ENCODE results near the gene MXD3. TPM values are rescaled to one million over a fixed set of nuclear protein-coding genes. Genes with fewer than 3 reads are reported as not detected.

MXD3 gene
- polyA plus RNA-seq, 2 of the 4 experiments (the other 2 are of a cell fraction) = 5.3 to 16.9 TPM

- ChIA-PET POLR2A (interaction anchor here (0.6 kb wide), 2 partner anchors 17 to 155 kb away, joined by 3 to 4 read pairs; no protein-coding TSS in a partner anchor), CTCF (interaction anchor here (0.5 to 4.6 kb wide), 6 partner anchors 8 to 189 kb away, joined by 3 to 24 read pairs (median 4); no protein-coding TSS in a partner anchor)
- Histone ChIP-seq H3K9me3 (no peaks in the 10 kb centered on the region), H3K4me3 (no peak overlapping the region), H3K27ac (no peak overlapping the region), H3K4me1 (peaks cover 42% of the 10 kb centered on the region), H3K4me2 (peak overlapping the region; percentile 89; the same call in 1 of the 3 replicates)
- DNase-seq (ENCODE audit: low read depth in 1 of 2, low spot score in 1 of 2) (no peak), ATAC-seq (no peak; a peak in 1 of 6 replicates), FAIRE-seq (no peak)
- no peak for TF ChIP-seq NR3C1 (IDR thresholded peaks at IDR 0.05)
- TF ChIP-seq SREBF2 (IDR thresholded peaks at IDR 0.05) = no peak
- no peak for TF ChIP-seq KDM1A (IDR thresholded peaks at IDR 0.05; ENCODE audit: low read depth)
- no peak for TF ChIP-seq MAFK (IDR thresholded peaks at IDR 0.05; ENCODE audit: partially characterized antibody)
- TF ChIP-seq HES2 (IDR thresholded peaks at IDR 0.05) = no peak
- no peak for TF ChIP-seq POLR2A (IDR thresholded peaks at IDR 0.05; ENCODE audit: low read length)
- no peak for TF ChIP-seq NPAS2 (CRISPR knock-in tag; IDR thresholded peaks at IDR 0.05; ENCODE audit: borderline replicate concordance)
- no peak for TF ChIP-seq BHLHE40 (IDR thresholded peaks at IDR 0.05; ENCODE audit: low read depth, low read length)
- no peak for TF ChIP-seq EP300 (IDR thresholded peaks at IDR 0.05)
- TF ChIP-seq JUN (IDR thresholded peaks at IDR 0.05) = no peak
- no peak for TF ChIP-seq RAD21 (conservative IDR thresholded peaks at IDR 0.05 in 1 of 2, IDR thresholded peaks at IDR 0.05 in 1 of 2)
- no peak for TF ChIP-seq HOXB5 (CRISPR knock-in tag; IDR thresholded peaks at IDR 0.05)
- TF ChIP-seq FOSL2 (IDR thresholded peaks at IDR 0.05) = no peak
- TF ChIP-seq FOSL2 (CRISPR knock-in tag; IDR thresholded peaks at IDR 0.05) = no peak
- TF ChIP-seq RNF2 (IDR thresholded peaks at IDR 0.05; ENCODE audit: borderline replicate concordance, low read depth) = no peak
- TF ChIP-seq POLR2AphosphoS2 (conservative IDR thresholded peaks at IDR 0.05; ENCODE audit: low read length) = no peak
- no peak for TF ChIP-seq ESRRA (IDR thresholded peaks at IDR 0.05; ENCODE audit: borderline replicate concordance, low read length)
- no peak for TF ChIP-seq EHMT2 (IDR thresholded peaks at IDR 0.05; ENCODE audit: low read depth)
- TF ChIP-seq EHF (CRISPR knock-in tag; IDR thresholded peaks at IDR 0.05) = no peak
- TF ChIP-seq RCOR1 (IDR thresholded peaks at IDR 0.05; ENCODE audit: low read depth, low read length) = no peak
- 74% methylated on average over 7 of the region's 7 CpGs for WGBS (ENCODE audit: missing lambda C conversion rate)
These were observed 10.1 kb downstream of the MXD3 start for GRCh38 chr5:177301503-177302165.

GRCh38 chr5:177300951-177301350 is 10.7 kb downstream of the MXD3 start:
- ATAC-seq = no peak
- no peak for FAIRE-seq
- Histone ChIP-seq H3K4me1 (peaks cover 40% of the 10 kb centered on the region), H3K9me3 (no peaks in the 10 kb centered on the region), H3K4me3 (no peak overlapping the region), H3K4me2 (no peak overlapping the region), H3K27ac (no peak overlapping the region)
- POLR2A ChIA-PET = no interaction called here
- WGBS (ENCODE audit: missing lambda C conversion rate) = 84% methylated on average over 2 of the region's 2 CpGs
- no peak for DNase-seq (ENCODE audit: low read depth in 1 of 2, low spot score in 1 of 2)
- CTCF ChIA-PET = interaction anchor here (1.0 to 4.6 kb wide), 3 partner anchors 9 to 188 kb away, joined by 3 to 24 read pairs (median 14); no protein-coding TSS in a partner anchor
- no peak for TF ChIP-seq MAFK (IDR thresholded peaks at IDR 0.05; ENCODE audit: partially characterized antibody)
- no peak for TF ChIP-seq PHF8 (IDR thresholded peaks at IDR 0.05; ENCODE audit: borderline replicate concordance, low read depth)
- no peak for TF ChIP-seq EHMT2 (IDR thresholded peaks at IDR 0.05; ENCODE audit: low read depth)
- no peak for TF ChIP-seq MYC (IDR thresholded peaks at IDR 0.05; ENCODE audit: borderline replicate concordance, low read length)
- no peak for TF ChIP-seq FOSL2 (IDR thresholded peaks at IDR 0.05)
- no peak for TF ChIP-seq FOSL2 (CRISPR knock-in tag; IDR thresholded peaks at IDR 0.05)
- no peak for TF ChIP-seq KDM5A (IDR thresholded peaks at IDR 0.05)
- TF ChIP-seq HOXB13 (CRISPR knock-in tag; IDR thresholded peaks at IDR 0.05; ENCODE audit: low read depth) = no peak
- no peak for TF ChIP-seq EP300 (IDR thresholded peaks at IDR 0.05)
- TF ChIP-seq MAZ (IDR thresholded peaks at IDR 0.05; ENCODE audit: borderline replicate concordance, low read depth, low read length) = no peak
- no peak for TF ChIP-seq GATA3 (IDR thresholded peaks at IDR 0.05; ENCODE audit: borderline replicate concordance)
- TF ChIP-seq NPAS2 (CRISPR knock-in tag; IDR thresholded peaks at IDR 0.05; ENCODE audit: borderline replicate concordance) = no peak
- no peak for TF ChIP-seq KDM1A (IDR thresholded peaks at IDR 0.05; ENCODE audit: low read depth)
- TF ChIP-seq ZSCAN20 (CRISPR knock-in tag; IDR thresholded peaks at IDR 0.05) = no peak
- no peak for TF ChIP-seq FOXS1 (CRISPR knock-in tag; IDR thresholded peaks at IDR 0.05)
- no peak for TF ChIP-seq RCOR1 (IDR thresholded peaks at IDR 0.05; ENCODE audit: low read depth, low read length)
- no peak for TF ChIP-seq CEBPB (IDR thresholded peaks at IDR 0.05)
- TF ChIP-seq, protein P1, sequence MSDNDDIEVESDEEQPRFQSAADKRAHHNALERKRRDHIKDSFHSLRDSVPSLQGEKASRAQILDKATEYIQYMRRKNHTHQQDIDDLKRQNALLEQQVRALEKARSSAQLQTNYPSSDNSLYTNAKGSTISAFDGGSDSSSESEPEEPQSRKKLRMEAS (IDR thresholded peaks at IDR 0.05) = no peak
- no peak for TF ChIP-seq BHLHE40 (IDR thresholded peaks at IDR 0.05; ENCODE audit: low read depth, low read length)

Measured in A549 (cell line).